Suprapubic skin (tissue), 4 donors: ENCODE measurements around the gene KCNE3. TPM values are rescaled to one million over a fixed set of nuclear protein-coding genes. Genes with fewer than 3 reads are reported as not detected.

ENCODE experiments used
- DNase-seq, 2 donors: peaks; one replicate each; pipeline ENCODE4 v3.0.0-alpha.2; 2019; ENCODE audit warnings: low spot score in 2 of 2
- H3K27ac ChIP-seq: fragments of 200-600 bp; sonication (generic); one replicate; pipeline ENCODE4 v1.5.1; 2019
- H3K27me3 ChIP-seq: fragments of 200-600 bp; sonication (generic); one replicate; pipeline ENCODE4 v1.5.1; 2019
- H3K36me3 ChIP-seq: fragments of 200-600 bp; sonication (generic); one replicate; pipeline ENCODE4 v1.5.1; 2019
- H3K4me1 ChIP-seq: fragments of 200-600 bp; sonication (generic); one replicate; pipeline ENCODE4 v1.5.1; 2019
- H3K4me3 ChIP-seq: fragments of 200-600 bp; sonication (generic); one replicate; pipeline ENCODE4 v1.5.1; 2019; ENCODE audit warnings: mild to moderate bottlenecking
- H3K9me3 ChIP-seq: fragments of 200-600 bp; sonication (generic); one replicate; pipeline ENCODE4 v1.5.1; 2019
- EP300 ChIP-seq: sonication (generic); formaldehyde crosslinking; IDR thresholded peaks from one replicate; pipeline ENCODE4 v1.6.1; 2017; ENCODE audit warnings: antibody characterized with exemption
- POLR2A ChIP-seq, 2 donors: fragments of 450-650 bp; IDR thresholded peaks; one replicate each; pipeline ENCODE4 v1.6.1; 2017; ENCODE audit warnings: antibody characterized with exemption in 2 of 2, mild to moderate bottlenecking in 2 of 2, moderate library complexity in 2 of 2
- POLR2AphosphoS5 ChIP-seq, 3 donors: sonication (generic); formaldehyde crosslinking; IDR thresholded peaks; one replicate each; pipeline ENCODE4 v1.6.1; 2017; ENCODE audit warnings: antibody characterized with exemption in 3 of 3
- WGBS: methylation state at CpG from one replicate; pipeline ENCODE4 v1.1.5; 2018; 5-methylcytosine and 5-hydroxymethylcytosine counted together
- total RNA-seq, 4 donors: library from RNA; depleted of rRNA; stranded (reverse); fragments of >200 nt; gene quantifications; one replicate each; pipeline ENCODE4 v1.1.0, GENCODE V29; 2016
- TF ChIP-seq, protein P1 (sequence below), 2 donors: fragments of 200-600 bp in 1 of 2; fragments of 450-650 bp in 1 of 2; sonication (generic) in 1 of 2; IDR thresholded peaks; one replicate each; pipeline ENCODE4 v1.5.1; 2016 to 2019; ENCODE audit warnings: antibody characterized with exemption in 2 of 2, mild to moderate bottlenecking in 1 of 2, moderate library complexity in 1 of 2

KCNE3 gene
- total RNA-seq, 4 donors from 2014 or later = 0.17 to 2.0 (median 0.26) TPM

DNA sequence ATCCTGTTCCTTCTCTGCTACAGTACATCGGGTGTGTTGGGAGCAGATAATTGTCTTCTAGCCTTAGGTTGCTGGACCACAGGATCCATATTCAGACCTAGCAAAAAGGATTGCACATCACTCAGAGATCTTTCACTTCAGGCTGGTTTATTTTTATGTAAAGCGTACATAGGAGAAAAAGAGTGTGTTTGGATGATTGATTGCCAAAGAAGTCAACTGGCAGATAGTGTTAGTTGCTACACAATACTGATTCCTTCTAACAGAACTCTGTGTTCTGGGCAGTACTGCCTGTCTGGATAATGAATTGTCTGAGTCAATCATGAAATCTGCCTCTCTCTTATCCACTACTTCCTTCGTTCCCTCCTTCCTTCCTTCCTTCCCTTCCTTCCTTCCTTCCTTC lies 38.1 kb downstream of the KCNE3 start:
- WGBS = 50% methylated on average over 3 of the region's 3 CpGs

DNA sequence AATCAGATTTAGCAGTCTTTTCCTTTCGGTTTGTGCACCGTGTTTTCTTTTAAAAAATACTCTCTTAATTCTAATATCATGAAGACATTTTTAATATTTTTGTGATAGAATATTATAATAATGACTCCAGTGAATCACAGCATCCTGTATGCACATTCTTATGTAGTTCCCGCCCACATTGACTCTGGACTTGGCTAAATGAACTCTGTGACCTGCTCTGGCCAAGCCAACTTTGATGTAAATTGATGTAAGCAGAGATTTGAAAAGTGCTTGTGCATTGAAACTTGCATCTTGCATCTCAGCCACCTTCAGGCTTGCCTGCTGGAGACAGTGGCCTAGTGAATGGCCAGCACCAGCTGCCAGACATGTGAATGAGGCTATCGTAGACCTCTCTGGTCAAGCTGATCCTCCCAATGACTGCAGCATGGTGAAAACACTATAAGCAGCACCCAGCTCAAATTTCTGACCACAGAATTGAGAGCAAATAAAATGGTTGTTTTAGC lies 39.9 kb downstream of the KCNE3 start:
- TF ChIP-seq EP300 (no peak), POLR2AphosphoS5 (IDR thresholded peaks at IDR 0.05) (no peak), POLR2A (IDR thresholded peaks at IDR 0.05) (no peak)
- TF ChIP-seq, protein P1, sequence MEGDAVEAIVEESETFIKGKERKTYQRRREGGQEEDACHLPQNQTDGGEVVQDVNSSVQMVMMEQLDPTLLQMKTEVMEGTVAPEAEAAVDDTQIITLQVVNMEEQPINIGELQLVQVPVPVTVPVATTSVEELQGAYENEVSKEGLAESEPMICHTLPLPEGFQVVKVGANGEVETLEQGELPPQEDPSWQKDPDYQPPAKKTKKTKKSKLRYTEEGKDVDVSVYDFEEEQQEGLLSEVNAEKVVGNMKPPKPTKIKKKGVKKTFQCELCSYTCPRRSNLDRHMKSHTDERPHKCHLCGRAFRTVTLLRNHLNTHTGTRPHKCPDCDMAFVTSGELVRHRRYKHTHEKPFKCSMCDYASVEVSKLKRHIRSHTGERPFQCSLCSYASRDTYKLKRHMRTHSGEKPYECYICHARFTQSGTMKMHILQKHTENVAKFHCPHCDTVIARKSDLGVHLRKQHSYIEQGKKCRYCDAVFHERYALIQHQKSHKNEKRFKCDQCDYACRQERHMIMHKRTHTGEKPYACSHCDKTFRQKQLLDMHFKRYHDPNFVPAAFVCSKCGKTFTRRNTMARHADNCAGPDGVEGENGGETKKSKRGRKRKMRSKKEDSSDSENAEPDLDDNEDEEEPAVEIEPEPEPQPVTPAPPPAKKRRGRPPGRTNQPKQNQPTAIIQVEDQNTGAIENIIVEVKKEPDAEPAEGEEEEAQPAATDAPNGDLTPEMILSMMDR (IDR thresholded peaks at IDR 0.05) = no peak
- 89% methylated on average over 4 of the region's 4 CpGs for WGBS
- no peak overlapping the region for H3K4me3 ChIP-seq

More for the DNA sequence above, 38.1 kb downstream of the KCNE3 start:
- Histone ChIP-seq H3K9me3 (no peaks in the 10 kb centered on the region), H3K27ac (no peak overlapping the region), H3K27me3 (no peaks in the 10 kb centered on the region), H3K4me1 (no peaks in the 10 kb centered on the region), H3K4me3 (no peak overlapping the region), H3K36me3 (no peaks in the 10 kb centered on the region)
- no peak for DNase-seq
- no peak for TF ChIP-seq POLR2AphosphoS5 (IDR thresholded peaks at IDR 0.05)
- no peak for TF ChIP-seq POLR2A (IDR thresholded peaks at IDR 0.05)
- TF ChIP-seq, protein P1 (IDR thresholded peaks at IDR 0.05) = no peak
- TF ChIP-seq EP300 = no peak

DNA sequence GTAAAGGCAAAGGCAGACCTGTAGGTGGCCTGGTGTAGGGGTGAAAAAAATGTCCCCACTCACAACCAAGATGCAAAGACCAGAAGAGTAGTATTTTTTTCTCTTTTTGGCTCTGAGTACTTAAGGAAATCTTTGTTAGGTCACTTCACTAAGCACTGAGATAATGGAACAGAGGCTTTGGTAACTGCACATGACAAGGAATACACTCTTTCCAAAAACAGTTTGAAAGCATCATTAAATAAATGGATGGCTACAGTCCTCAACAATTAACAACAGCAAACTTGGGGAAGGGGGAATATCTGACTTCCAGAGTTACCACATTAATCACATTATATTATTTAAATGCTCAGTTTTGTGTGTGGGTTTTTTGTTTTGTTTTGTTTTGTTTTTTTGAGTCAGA lies 42.2 kb downstream of the KCNE3 start:
- H3K4me1 ChIP-seq = no peaks in the 10 kb centered on the region
- H3K4me3 ChIP-seq = no peak overlapping the region
- no peaks in the 10 kb centered on the region for H3K36me3 ChIP-seq
- H3K27me3 ChIP-seq = no peaks in the 10 kb centered on the region
- H3K27ac ChIP-seq = no peak overlapping the region
- TF ChIP-seq EP300 (no peak), POLR2AphosphoS5 (IDR thresholded peaks at IDR 0.05) (no peak), POLR2A (IDR thresholded peaks at IDR 0.05) (no peak)
- TF ChIP-seq, protein P1 (IDR thresholded peaks at IDR 0.05) = no peak
- DNase-seq = no peak
- no peaks in the 10 kb centered on the region for H3K9me3 ChIP-seq

More for the DNA sequence above, 39.9 kb downstream of the KCNE3 start:
- Histone ChIP-seq H3K4me1 (no peaks in the 10 kb centered on the region), H3K36me3 (no peaks in the 10 kb centered on the region), H3K27me3 (no peaks in the 10 kb centered on the region), H3K27ac (no peak overlapping the region), H3K9me3 (no peaks in the 10 kb centered on the region)
- no peak for DNase-seq

DNA sequence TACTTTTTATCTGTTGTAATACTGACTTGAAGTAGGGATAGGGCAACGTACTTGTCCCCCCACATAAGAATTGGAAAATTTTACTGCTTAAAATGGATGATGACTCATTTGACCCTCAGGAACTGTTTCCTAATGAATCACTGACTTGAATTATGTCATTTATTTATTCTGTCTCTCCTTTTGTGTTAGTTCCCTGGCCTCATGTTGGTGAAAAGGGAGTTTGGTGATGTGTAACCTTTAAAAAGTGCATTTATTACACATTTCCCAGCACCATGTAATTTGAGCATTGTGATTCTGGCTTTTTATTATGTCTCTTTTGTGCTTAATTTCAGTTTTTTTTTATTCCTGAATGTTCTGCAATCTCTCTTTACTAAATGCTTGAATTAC lies 48.8 kb downstream of the KCNE3 start:
- no peak for TF ChIP-seq POLR2AphosphoS5 (IDR thresholded peaks at IDR 0.05)
- no peak for TF ChIP-seq POLR2A (IDR thresholded peaks at IDR 0.05)
- TF ChIP-seq EP300 = no peak
- TF ChIP-seq, protein P1 (IDR thresholded peaks at IDR 0.05) = no peak
- H3K27ac ChIP-seq = peak overlapping the region; percentile 81
- 19% methylated on average over 1 of the region's 1 CpG for WGBS

DNA sequence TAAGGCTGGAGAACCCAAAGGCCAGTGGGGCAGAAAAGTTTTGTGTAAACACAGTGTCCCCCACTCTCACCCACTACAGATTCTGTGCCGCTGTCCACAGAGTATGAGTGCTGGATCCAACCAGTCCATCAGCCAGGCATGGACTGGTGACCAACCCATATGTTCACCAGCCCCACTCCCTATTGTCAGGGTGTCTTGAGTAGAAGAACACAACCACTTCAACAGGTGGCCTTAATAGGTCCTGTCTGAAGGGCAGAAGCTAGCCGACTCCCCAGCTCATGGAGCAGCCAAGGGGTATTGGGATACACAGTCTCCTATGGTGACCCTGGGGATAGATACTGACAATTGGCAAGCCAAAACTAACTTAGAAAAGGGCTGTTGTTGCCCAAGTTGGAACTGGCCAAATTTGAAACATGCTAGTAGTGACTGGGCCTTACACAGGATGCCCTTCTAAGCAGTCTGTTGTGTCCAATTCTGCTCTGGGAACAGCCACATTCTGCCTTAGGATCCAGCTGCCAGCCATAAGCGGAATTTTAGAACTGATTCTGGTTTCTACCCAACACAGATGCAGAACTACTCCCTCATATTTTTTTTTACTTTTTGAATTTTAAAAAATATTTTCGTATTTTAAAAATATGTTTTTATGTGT lies 49.4 kb downstream of the KCNE3 start:
- TF ChIP-seq EP300 (no peak), POLR2A (IDR thresholded peaks at IDR 0.05) (no peak), POLR2AphosphoS5 (IDR thresholded peaks at IDR 0.05) (no peak)
- TF ChIP-seq, protein P1 (IDR thresholded peaks at IDR 0.05) = no peak
- DNase-seq = no peak
- peak overlapping the region; percentile 81 for H3K27ac ChIP-seq
- H3K4me3 ChIP-seq = no peak overlapping the region
- H3K4me1 ChIP-seq = peaks cover 28% of the 10 kb centered on the region
- H3K36me3 ChIP-seq = no peaks in the 10 kb centered on the region
- 71% methylated on average over 3 of the region's 4 CpGs for WGBS
- peaks cover 2% of the 10 kb centered on the region for H3K27me3 ChIP-seq
- H3K9me3 ChIP-seq = no peaks in the 10 kb centered on the region

More for the DNA sequence above, 48.8 kb downstream of the KCNE3 start:
- no peak overlapping the region for H3K4me3 ChIP-seq
- H3K27me3 ChIP-seq = no peaks in the 10 kb centered on the region
- peaks cover 28% of the 10 kb centered on the region for H3K4me1 ChIP-seq
- no peak for DNase-seq
- H3K36me3 ChIP-seq = no peaks in the 10 kb centered on the region
- no peaks in the 10 kb centered on the region for H3K9me3 ChIP-seq
